ENCODE results near the gene TNFRSF14.

GRCh38 chr1:2523891-2524609, 32.1 kb upstream of the TNFRSF14 start:
- TF ChIP-seq CTCF (conservative IDR thresholded peaks at IDR 0.05; ENCODE audit: low read depth in 2 of 2), result no peak
- no peak for TF ChIP-seq JUNB (IDR thresholded peaks at IDR 0.05; ENCODE audit: unreplicated experiment)
- TF ChIP-seq POLR2AphosphoS5 (IDR thresholded peaks at IDR 0.05; ENCODE audit: low read depth), result no peak
